ENCODE measurements around the gene ARHGEF16.

GRCh38 chr1:3510136-3510955 lies 55.9 kb downstream of the ARHGEF16 start:
- TF ChIP-seq POLR2A (IDR thresholded peaks at IDR 0.05) (no peak), CTCF (IDR thresholded peaks at IDR 0.05) (no peak)
